ENCODE measurements around the gene FAM83E. TPM values are rescaled to one million over a fixed set of nuclear protein-coding genes. Genes with fewer than 3 reads are reported as not detected.
A peak's percentile ranks its signal among the peaks of the same experiment; 100 is the strongest.

FAM83E gene
- total and polyA plus RNA-seq, 8 donors, result 1.2 to 3.4 (median 2.6) TPM

GRCh38 chr19:48573163-48573505 lies 41.7 kb downstream of the FAM83E start:
- DNase-seq (no peak), ATAC-seq (no peak), FAIRE-seq (no peak)
- Histone ChIP-seq H3K36me3 (no peaks in the 10 kb centered on the region), H3K27ac (no peak overlapping the region), H3K4me3 (no peak overlapping the region), H3K9me3 (no peaks in the 10 kb centered on the region), H3K4me1 (peaks cover 0 to 7% (median 0%) of the 10 kb centered on the region in 3 donors), H3K27me3 (no peaks in the 10 kb centered on the region)
- intact Hi-C loops (cut with DNase I), result no loop called here
- 67 to 69% methylated on average over 12 of the region's 12 CpGs for WGBS, 2 donors
- no peak for TF ChIP-seq CTCF (IDR thresholded peaks at IDR 0.05)

DNA sequence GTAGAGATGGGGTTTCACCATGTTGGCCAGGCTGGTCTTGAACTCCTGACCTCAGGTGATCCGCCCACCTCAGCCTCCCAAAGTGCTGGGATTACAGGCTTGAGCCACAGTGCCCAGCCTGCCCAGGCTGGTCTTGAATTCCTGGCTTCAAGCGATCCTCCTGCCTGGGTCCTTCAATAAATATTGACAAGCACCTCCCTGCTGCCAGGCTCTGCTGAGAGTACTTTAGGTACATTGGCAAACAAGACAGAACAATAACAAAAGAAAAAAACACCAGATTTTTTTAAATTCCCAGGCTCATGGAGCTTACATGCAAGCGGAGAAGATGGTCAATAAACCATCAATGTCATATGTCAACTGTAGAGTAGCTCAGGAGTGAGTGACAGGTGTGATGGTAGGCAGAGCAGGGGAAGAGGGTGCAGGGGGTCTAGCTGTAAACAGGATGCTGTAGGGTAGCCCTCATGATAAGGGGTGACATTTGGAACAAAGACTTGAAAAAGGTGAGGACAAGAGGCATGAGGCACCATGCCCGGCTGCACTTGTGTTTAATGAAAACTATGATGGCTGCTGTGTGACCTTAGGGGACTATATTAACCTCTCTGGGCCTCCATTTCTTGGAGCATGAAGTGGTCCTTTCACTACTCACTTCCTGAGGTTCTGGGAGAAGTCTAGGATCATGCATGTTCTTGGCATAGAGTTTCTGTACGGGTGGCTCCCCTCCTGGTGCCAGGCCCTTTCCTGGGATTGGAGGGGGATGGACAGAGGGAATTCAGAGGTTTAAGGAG lies 43.3 kb downstream of the FAM83E start:
- no peaks in the 10 kb centered on the region for H3K9me3 ChIP-seq
- peaks cover 0 to 7% (median 0%) of the 10 kb centered on the region in 3 donors for H3K4me1 ChIP-seq
- H3K4me3 ChIP-seq, result no peak overlapping the region
- FAIRE-seq (no peak), DNase-seq (no peak), ATAC-seq (peak in 1 of 4 donors; percentile 52)
- intact Hi-C loops (cut with DNase I), result no loop called here
- 45 to 63% methylated on average over 5 of the region's 5 CpGs for WGBS, 2 donors
- H3K27me3 ChIP-seq, result no peaks in the 10 kb centered on the region
- no peaks in the 10 kb centered on the region for H3K36me3 ChIP-seq
- TF ChIP-seq CTCF (IDR thresholded peaks at IDR 0.05), result no peak
- no peak overlapping the region for H3K27ac ChIP-seq

DNA sequence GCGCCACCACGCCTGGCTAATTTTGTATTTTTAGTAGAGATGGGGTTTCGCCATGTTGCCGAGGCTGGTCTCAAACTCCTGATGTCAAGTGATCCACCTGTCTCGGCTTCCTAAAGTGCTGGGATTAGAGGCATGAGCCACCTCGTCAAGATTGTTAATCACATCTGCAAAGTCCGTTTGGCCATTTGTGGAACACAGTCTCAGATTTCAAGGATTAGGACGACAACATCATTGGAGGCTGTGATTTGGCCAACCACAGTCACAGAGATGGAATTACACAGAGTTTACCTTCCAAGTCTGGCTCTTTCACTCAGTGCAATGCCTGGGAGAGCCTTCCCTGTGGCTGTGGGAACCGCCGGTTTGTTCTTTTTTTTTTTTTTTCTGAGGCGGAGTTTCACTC lies 45.1 kb downstream of the FAM83E start:
- DNase-seq (no peak), FAIRE-seq (no peak), ATAC-seq (no peak)
- Histone ChIP-seq H3K36me3 (no peaks in the 10 kb centered on the region), H3K27ac (no peak overlapping the region), H3K27me3 (no peaks in the 10 kb centered on the region), H3K4me1 (peaks cover 0 to 7% (median 0%) of the 10 kb centered on the region in 3 donors), H3K4me3 (no peak overlapping the region), H3K9me3 (no peaks in the 10 kb centered on the region)
- intact Hi-C loops (cut with DNase I), result no loop called here
- WGBS, 2 donors, result 56 to 68% methylated on average over 11 of the region's 11 CpGs
- no peak for TF ChIP-seq CTCF (IDR thresholded peaks at IDR 0.05)

GRCh38 chr19:48568345-48568886 lies 46.5 kb downstream of the FAM83E start:
- intact Hi-C loops (cut with DNase I), result no loop called here
- no peak for TF ChIP-seq CTCF (IDR thresholded peaks at IDR 0.05)
- peak; percentile 58 to 87 (median 82) for DNase-seq
- 4 to 7% methylated on average over 19 of the region's 19 CpGs for WGBS, 2 donors
- peak; percentile 97 to 100 (median 98) for ATAC-seq
- Histone ChIP-seq H3K9me3 (no peaks in the 10 kb centered on the region), H3K36me3 (no peaks in the 10 kb centered on the region), H3K4me1 (peaks cover 0 to 7% (median 0%) of the 10 kb centered on the region in 3 donors), H3K27ac (no peak overlapping the region), H3K27me3 (no peaks in the 10 kb centered on the region), H3K4me3 (peak overlapping the region in 2 of 4 donors; percentile 10 to 20)
- no peak for FAIRE-seq

GRCh38 chr19:48565090-48565489 lies 49.8 kb downstream of the FAM83E start:
- no peaks in the 10 kb centered on the region for H3K9me3 ChIP-seq
- no peak overlapping the region for H3K27ac ChIP-seq
- WGBS, 2 donors, result 86 to 90% methylated on average over 7 of the region's 7 CpGs
- no peaks in the 10 kb centered on the region for H3K27me3 ChIP-seq
- no peak for ATAC-seq
- H3K36me3 ChIP-seq, result no peaks in the 10 kb centered on the region
- H3K4me1 ChIP-seq, result peaks cover 0 to 7% (median 0%) of the 10 kb centered on the region in 3 donors
- intact Hi-C loops (cut with DNase I), result no loop called here
- no peak overlapping the region for H3K4me3 ChIP-seq
- no peak for TF ChIP-seq CTCF (IDR thresholded peaks at IDR 0.05)
- FAIRE-seq, result no peak
- no peak for DNase-seq
